GM21786 (cell line): Measurements from ENCODE around the gene TEDC1.

Experiments
- ATAC-seq: cut with Tn5 transposase; IDR thresholded peaks from one replicate; pipeline ENCODE4 v1.9.1; 2021; ENCODE audit not compliant: unreplicated experiment

Gene TEDC1

DNA sequence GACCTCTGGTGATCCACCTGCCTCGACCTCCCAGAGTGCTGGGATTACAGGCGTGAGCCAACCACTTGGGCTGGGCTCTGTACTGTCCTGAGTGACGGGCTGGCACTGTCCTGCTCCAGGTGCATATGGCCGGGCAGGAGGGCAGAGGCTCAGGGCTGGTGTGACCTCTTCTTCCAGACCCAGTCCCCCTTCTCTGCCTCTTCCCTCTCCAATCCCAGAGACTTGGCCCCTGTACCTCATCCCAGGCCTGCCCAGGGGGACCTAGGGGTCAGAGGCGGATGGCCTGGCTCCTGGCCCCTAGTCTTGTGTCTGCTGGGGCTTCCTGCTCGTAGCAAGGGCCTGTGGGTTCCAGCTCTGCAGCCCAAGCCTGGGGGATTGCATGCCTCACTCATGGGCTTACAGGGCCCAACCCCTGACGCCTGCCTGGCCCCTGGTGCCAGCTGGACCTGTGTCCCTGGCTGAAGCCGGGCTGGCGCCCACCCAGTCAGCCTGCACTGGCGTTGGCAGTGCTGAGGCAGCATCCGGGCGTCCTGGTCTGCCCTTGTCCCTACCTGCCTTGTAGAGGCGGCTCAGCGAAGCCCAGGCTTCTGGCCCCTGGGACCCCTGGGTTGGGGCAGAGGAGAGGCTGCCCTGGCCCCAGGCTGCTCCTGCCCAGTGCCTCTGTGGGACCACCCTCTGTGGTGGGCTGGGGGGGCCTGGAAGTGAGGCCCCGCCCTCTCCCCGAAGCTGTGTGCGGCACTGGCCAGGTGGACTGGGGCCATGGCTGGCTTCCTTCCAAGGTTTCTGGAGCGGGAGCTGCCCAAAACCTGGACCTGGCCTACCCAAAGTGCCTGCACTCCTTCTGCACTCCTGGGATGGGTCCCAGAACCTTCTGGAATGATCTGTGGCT, 4.3 kb downstream of the TEDC1 start:
- ATAC-seq: no peak

DNA sequence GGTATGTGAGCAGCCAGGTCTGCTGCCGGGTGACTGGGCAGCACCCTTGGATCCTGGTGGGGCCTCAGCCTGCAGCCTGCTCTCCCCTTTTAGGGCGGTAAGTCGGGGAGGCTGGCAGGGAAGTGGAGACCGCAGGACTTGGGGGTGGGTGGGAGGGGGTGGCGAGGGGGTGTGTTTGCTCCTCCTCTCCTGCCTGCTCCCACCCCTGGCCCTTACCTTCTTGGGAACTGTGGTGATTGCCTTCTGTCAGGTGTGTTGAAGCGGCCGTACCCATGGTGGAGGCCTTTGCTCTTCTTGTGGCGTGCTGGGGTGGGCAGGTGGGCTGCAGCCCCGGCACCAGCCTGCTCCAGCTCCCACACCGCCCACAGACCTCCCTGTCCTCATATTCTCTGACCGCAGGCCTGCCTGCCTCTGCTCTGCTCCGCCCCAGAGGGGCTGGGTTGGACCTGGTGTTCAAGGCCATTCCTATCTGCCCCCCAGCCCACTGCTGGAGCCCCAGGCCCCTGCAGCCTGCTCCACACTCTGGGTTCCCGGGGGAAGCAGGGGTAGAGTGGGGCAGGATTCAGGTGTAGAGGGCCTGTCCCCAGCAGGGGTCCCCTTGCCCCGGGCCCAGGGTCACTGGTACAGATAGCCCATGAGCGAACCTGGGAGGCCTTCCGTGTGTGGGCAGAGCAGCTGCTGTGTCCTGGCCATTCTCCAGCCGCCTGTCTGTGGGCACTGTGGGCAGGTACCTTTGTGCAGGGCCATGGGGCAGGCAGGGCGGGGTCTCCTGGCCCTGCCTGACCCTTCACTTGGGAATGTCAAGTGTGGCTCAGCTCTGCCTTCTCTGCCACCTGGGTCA, 5.2 kb downstream of the TEDC1 start:
- no peak for ATAC-seq

DNA sequence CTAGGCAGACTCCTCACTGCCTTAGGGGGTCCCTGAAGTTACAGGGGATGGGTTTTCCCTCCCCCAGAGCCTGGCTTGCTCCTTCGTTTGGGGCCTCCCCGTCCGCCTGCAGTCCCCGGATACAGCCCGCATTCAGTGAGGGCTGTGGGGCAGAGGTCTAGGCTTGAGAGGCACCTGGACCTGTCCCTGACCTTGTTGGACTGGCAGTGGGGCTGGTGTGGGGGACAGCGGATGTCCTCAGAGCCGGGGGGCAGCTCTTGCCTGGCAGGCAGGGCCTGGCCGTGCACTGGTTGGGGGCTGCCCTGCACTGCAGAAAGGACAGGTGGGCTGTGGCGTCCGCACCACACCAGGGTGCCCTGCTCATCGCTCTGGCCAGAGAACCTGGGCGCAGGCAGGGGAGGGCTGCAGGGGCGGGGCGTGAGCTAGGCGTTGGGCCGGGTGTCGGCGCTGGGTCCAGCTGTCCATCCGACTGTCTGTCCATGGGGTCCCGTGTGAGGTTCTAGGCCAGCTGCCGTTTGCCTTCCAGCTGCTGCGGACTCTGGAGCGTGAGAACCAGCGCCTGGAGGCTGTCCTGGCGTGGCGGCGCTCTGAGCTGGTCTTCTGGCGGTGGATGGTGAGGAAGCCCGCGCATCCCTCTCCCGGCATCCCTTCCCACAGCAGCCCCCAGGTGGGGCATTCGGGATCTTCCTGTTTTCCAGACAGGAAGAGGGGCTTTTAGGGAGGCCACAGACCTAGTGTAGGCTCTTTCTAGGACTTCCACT, 6.0 kb downstream of the TEDC1 start:
- no peak for ATAC-seq

DNA sequence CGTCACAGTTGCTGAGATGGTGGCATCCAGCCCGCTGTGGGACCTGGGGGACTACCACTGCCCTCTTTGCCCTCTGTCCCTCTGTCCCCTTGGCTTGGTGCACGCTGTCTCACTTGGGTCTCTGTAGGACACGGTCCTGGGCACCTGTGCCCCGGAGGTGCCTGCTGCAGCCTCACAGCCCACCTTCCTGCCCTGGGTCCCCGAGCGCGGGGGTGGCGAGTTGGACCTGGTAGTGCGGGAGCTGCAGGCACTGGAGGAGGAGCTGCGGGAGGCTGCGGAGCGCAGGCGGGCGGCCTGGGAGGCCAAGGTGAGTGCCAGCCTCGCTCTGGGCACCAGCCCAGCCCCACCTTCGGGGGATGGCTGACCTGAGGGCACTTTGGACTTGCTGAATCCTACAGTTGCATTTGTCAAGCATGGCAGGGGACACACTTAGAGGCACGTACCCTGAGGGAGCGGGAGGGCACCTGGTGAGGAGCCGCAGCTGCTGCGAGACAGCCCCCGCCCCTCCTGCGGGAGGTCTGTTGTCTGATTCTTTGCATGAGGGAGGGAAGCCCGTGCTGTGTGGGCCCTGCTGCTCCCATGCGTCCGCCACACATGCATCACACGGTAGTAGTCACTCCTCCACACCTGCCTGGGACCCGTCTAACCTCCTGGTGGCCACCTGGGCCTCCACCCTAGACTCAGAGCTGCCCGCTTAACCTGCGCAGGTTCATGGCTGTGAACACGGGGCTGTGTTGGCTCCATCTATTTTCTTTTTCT, 6.8 kb downstream of the TEDC1 start:
- no peak for ATAC-seq

DNA sequence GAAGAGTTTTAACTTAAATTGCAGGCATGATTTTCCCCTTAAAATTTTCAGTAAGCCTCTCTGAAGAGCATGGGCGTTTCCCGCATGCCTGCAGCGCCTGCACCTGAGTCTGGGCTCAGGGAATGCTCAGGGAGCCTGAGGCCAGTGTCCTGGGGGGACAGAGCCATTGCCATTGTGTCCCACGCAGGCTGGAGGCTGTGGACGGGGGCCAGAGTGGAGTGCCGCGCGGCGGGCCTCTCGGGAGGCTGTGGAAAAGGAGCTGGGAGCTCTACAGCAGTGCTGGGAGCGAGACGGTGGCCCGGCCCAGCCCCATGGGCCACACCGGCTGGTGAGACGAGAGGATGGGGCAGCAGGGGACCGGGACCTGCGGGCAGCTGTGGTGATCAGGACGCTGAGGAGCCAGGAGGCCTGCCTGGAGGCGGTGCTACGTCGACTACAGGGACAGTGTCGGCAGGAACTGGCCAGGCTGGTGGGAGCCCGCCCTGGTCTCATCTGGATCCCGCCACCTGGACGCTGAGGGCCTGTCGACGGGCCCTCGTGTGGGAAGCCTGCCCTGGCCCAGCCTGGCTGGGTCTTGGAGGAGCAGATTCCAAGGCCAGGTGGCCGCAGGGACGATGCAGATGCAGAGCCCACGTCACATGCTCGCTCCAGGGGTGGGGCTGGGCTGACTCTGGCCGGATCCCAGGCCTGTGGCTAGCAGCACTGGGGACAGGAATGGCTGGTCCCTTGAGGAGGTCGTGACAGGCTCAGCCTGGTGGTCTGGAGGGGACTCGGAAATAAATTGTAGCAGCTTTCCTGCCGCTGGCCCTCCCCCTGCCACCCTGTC, 7.6 kb downstream of the TEDC1 start:
- no peak for ATAC-seq

DNA sequence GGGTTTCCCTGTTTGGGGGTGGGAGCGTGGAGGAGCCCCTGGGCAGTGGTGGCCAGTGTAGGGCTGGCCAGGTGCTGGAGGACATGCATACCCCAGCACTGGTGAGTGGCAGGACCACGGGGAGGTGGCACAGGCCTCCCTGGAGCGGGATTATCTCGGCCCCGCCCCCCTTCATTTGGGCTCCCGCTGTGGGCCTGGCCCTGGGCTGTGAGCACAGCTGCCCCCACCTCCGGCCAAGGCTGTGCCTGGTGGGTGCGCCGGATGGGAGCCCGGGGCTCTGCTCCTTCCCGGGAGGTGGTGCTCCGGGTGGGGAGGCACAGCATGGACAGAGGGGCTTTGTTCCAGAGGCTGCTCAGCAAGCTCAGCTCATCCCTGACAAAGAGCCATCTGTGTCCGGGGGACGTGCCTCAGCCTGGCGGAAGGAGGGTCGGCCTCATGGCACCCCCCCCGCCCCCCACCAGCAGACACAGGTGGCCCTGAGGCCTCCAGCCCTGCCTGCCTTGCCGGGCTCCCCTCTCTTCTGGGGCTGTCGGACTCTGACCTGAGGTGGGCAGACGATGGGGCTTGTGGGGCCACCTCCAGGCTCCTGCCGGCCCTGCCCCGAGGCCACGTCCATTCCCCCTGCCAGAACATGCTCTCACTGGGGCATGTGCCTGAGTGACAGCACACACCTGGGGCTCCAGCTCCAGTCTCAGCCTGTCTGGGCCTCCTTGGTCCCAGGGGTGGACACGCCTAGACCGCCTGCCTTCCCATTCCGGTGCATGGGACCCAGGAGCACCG, 8.4 kb downstream of the TEDC1 start:
- ATAC-seq: no peak

DNA sequence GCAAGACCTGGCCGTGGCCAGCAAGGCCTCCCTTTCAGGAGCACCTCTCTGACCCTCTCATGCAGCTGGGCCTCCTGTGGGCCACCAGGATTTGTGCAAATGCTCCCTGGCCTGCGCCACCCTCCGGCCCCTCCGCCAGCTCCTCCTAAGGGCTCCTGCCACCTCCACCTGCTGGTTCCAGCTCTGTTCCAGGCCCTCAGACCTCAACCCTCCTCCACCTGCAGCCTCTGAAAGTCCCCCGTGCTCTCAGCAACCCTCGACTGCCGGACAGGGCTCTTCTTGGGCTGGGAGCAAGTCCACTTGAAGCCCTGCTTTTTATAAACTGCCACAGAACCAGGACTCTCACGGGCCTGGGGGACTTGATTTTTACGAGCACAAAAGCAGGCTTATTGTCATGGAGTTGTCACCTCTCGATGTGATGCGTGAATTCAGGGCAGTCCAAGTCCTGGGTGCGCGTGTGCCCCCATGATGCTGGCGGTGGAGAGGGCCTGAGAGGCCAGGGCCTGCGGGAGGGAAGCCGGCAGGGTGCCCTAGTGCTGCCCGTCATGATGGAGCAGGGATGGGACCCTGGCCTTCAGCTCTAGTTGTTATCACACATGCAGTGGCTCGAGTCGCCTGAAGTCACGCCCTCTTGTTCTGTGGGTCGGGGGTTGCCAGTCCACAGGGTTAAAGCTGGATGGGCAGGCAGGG, 9.1 kb downstream of the TEDC1 start:
- no peak for ATAC-seq

DNA sequence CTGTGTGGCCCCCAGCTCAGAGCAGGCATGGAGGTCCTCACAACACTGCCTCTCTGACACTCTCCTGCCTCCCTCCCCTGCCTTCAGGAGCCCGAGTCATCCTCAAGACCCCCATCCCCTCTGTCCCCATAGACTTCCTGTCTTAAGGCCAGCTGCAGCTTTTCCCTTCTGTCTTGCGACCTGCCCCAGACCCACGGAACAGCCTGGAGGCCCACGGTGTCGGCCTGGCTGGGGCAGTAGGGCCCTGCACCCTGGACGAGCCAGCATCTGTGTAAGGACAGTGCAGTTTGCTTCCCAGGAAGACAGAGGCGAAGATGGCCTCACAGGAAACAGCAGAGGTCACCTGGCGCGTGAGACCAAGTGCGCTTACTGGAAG, 9.7 kb downstream of the TEDC1 start:
- no peak for ATAC-seq

DNA sequence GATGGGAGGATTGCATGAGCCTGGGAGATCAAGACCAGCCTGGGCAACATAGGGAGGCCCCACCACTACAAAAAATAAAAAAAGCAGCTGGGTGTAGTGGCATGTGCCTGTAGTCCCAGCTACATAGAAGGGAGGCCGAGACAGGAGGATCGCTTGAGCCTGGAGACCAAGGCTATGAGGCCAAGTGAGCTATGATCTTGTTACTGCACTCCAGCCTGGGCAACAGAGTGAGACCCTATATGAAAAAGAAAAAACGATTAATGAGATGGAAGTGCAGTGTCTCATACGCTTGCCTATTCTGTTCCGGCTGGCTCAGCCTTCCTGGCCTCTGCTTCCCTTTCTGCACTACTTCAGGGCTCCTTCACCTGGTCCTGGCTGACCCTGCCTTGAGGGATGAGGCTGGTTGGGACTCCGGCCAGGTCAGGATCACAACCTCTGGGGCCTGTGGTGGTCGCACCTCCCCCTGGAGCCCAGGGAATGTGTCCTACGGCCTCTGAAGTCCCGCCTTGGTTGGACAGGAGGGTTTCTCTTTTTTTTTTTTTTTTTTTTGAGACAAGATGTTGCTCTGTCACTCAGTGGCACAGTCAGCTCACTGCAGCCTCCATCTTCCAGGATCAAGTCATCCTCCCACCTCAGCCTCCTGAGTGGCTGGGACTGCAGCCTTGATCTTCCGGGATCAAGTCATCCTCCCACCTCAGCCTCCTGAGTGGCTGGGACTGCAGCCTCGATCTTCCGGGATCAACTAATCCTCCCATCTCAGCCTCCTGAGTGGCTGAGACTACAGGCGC, 10.7 kb downstream of the TEDC1 start:
- no peak for ATAC-seq

DNA sequence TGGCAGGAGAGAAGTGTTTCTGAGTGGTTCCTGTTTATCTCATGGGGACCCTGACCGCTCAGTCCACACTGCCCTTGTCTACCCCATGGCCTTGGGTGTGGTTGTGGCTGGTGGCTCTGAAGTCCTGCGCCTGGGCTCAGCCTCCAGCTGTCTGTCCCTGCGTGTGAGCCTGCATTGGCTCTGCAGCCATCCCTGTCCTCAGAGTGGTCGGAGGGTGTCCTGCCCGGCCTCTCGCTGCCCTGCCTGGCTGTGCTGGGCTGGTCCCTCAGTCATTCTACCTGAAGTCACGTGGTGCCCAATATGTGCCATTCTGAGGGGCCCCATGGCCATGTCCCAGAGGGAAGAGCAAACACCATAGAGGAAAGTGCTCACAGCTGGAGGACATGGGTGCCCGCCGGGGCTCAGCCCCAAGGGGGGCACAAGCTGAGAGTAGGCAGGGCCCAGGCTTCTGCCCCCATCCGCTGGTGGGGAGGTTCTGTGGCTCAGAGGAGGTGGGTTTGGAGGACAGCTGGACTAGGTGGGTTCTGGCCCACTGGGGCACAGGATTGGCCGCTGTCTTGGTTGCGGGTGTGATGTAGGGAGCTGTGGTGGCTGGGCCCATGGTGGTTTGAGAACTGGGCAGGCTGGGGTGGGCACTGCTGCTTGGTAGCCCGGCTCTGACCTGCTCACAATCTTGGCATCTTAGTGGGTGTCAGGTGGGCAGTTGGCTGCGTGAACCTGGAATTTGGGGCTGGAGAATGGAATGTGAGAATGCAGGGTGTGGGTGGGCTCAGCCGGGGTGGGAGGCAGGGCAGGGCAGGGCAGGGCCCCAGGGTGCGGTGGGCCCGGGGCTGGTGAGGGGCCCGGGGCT, 11.6 kb downstream of the TEDC1 start:
- ATAC-seq: no peak

DNA sequence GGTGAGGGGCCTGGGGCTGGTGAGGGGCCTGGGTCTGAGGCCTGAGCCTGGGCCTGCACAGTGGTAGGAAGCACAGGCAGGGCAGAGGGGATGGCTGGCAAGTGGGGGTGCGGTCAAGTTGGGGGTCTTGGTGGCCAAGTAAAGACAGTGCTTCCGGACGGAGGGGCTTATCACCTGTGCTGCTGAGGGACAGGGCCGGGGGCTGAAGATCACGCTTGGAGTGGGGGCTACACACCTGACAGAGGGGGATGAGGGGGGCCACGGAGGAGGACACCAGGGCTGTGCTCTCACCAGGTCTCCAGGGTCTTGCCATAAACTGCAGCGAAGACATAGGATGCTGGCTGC, 12.2 kb downstream of the TEDC1 start:
- no peak for ATAC-seq

DNA sequence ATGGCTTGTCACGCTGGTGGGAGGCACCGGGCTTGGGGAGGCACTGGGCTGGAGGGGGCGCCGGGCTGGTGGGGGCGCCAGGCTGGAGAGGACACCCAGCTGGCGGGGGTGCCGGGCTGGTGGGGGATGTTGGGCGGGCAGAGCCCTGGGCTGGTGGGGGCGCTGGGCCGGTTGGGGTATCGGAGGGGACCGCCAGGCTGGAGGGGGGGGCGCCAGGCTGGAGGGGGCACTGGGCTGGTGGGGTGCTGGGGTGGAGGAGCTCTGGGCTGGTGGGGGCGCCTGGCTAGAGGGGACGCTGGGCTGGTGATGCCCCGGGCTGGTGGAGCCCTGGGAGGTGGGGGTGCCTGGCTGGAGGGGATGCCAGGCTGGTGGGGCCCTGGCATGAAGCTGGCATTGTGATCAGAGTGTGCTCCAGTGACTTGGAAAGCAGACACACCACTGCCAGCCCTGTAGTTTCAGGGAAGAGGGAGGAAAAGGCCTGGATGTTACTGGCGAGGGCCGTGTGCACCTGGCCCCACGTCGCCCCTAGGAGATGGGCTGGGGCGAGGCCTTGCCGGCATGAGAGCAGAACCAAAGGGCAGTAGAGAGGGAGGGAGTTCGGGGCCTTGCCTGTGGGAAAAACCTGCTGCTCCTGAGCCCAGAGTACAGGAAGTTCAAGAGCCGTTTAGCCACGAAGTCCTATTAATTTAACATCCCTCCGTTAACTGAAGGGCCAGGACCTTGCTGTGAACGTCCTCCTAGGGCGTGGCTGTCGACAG, 13.1 kb downstream of the TEDC1 start:
- ATAC-seq: no peak

DNA sequence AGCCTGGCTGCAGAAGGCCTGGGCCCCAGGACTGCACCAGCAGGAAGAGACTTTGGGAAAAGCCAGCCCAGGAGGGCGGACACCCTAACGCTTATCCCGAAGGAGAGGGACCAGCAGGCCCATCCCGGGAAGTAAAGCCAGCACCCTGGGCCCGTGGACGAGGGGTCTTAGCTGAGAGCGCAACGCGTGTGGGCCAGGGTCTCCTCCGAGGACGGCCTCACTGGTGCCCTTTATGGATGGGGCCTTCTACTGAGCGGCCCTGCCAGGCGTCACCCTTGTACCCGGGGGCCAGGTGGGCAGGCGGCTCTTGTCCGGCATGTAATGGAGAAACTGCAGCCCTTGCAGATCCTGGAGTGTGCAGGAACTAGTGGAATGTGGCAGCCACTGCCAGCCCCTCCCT, 14.1 kb downstream of the TEDC1 start:
- ATAC-seq: no peak

DNA sequence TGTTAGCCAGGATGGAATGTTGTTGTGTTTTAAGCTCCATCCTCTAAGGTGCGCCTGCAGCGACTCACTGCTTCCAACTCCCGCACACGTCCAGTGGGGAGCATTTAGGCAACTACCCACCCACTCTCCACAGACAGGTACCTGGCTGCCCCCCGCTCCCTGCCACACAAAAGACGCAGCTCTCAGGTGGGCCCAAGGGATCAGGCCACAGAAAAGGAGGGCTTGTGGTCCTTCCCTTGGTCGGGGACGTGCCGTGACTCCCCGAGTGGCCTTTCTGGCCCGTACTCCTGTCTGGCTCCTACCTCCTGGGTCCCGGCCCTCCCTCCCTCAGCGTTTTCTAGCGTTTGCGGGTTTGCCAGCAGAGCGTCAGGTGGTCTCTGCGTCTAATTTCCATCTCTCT, 16.2 kb downstream of the TEDC1 start:
- no peak for ATAC-seq

DNA sequence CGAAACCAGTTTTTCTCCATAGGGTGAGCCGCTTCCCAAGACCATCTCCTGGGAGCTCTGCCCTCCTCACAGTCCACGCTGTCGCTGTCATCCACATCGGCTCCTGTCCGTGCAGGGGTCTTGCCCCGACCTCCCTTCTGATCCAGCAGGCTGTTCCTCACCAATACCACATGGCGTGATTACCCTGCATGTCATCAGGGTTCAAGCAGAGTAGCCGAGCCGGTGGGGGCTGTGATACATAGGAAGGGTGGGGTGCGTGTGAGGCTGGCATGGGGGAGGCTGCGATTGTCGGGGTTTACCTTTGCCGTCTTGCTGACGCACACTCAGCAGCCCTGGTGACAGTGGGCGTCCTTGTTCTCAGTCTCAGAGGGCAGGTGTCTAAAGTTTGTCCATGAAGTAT, 17.0 kb downstream of the TEDC1 start:
- no peak for ATAC-seq

DNA sequence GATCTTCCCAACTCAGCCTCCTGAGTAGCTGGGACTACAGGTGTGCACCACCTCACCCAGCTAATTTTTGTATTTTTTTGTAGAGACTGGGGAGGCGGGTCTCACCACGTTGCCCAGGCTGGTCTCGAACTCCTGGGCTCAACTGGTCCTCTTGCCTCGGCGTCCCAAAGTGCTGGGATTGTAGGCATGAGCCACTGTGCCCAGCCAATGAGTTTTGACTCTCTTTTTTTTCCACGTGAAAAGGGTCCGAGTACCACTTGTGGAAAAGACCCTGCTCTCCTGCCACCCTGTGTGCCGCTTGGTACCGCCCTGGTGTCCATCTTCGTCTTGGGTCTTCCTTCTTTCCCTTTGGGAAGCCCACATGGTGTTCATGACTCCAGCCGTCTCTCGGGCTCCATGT, 17.6 kb downstream of the TEDC1 start:
- ATAC-seq: no peak
